ENCODE data around the gene TNK2.
"Not testable (repeated sequence)": the region's sequence is repeated elsewhere in the genome, so short reads cannot be mapped to it uniquely, and the experiment has no call there.

TNK2 gene

GRCh38 chr3:195907934-195908693 lies at the start of gene TNK2:
Gene TNK2, minus strand, starts transcription at chr3:195908551. Its CDS starts 19,963 bp downstream, at chr3:195888588.
- DNase-seq: peak; percentile 36

- DNase-seq: no peak
Measured at GRCh38 chr3:195956577-195956976, 48.2 kb upstream of the TNK2 start.

- DNase-seq: not testable (repeated sequence)
Measured at GRCh38 chr3:195955416-195955841, 47.1 kb upstream of the TNK2 start.

GRCh38 chr3:195954752-195955119 lies 46.4 kb upstream of the TNK2 start:
- DNase-seq: not testable (repeated sequence)

GRCh38 chr3:195954052-195954751 lies 45.9 kb upstream of the TNK2 start:
- DNase-seq: not testable (repeated sequence)

- DNase-seq: not testable (repeated sequence)
Measured at GRCh38 chr3:195952590-195952989, 44.2 kb upstream of the TNK2 start.

GRCh38 chr3:195951443-195952177 lies 43.3 kb upstream of the TNK2 start:
- not testable (repeated sequence) for DNase-seq

GRCh38 chr3:195950731-195951130 lies 42.4 kb upstream of the TNK2 start:
- DNase-seq: not testable (repeated sequence)

GRCh38 chr3:195950164-195950563 lies 41.8 kb upstream of the TNK2 start:
- DNase-seq: not testable (repeated sequence)

GRCh38 chr3:195946910-195947699 lies 38.8 kb upstream of the TNK2 start:
- DNase-seq: not testable (repeated sequence)

GRCh38 chr3:195941265-195941815 lies 33.0 kb upstream of the TNK2 start:
- DNase-seq: not testable (repeated sequence)

GRCh38 chr3:195940806-195941205 lies 32.5 kb upstream of the TNK2 start:
- DNase-seq: not testable (repeated sequence)

- DNase-seq: not testable (repeated sequence)
Measured at GRCh38 chr3:195939526-195940470, 31.4 kb upstream of the TNK2 start.

- not testable (repeated sequence) for DNase-seq
Measured at GRCh38 chr3:195933044-195933430, 24.7 kb upstream of the TNK2 start.

- no peak for DNase-seq
Measured at GRCh38 chr3:195932418-195933043, 24.2 kb upstream of the TNK2 start.

GRCh38 chr3:195931582-195932273 lies 23.4 kb upstream of the TNK2 start:
- no peak for DNase-seq

GRCh38 chr3:195929452-195929851 lies 21.1 kb upstream of the TNK2 start:
- DNase-seq: no peak

GRCh38 chr3:195921334-195921791 lies 13.0 kb upstream of the TNK2 start:
- DNase-seq: no peak

- DNase-seq: no peak
Measured at GRCh38 chr3:195918176-195918575, 9.8 kb upstream of the TNK2 start.

GRCh38 chr3:195916991-195917390 lies 8.6 kb upstream of the TNK2 start:
- DNase-seq: no peak
